Middle frontal gyrus (tissue), 1 donor: ENCODE measurements around the gene CNGB1.

Experiments
- DNase-seq: peaks from one replicate; pipeline ENCODE4 v3.0.0-alpha.2; 2015; ENCODE audit warnings: low spot score; ENCODE audit errors: extremely low spot score

Gene CNGB1

GRCh38 chr16:57977418-57978069 lies 6.6 kb upstream of the CNGB1 start:
- no peak for DNase-seq

GRCh38 chr16:57976331-57976796 lies 5.4 kb upstream of the CNGB1 start:
- peak; percentile 32 for DNase-seq

- DNase-seq: no peak
Observed at GRCh38 chr16:57972306-57972705, 1.4 kb upstream of the CNGB1 start.

GRCh38 chr16:57971848-57972247 lies 920 bp upstream of the CNGB1 start:
- no peak for DNase-seq

- no peak for DNase-seq
Observed at GRCh38 chr16:57970319-57970718, 609 bp downstream of the CNGB1 start.

- DNase-seq: no peak
Observed at GRCh38 chr16:57969451-57970123, 1.3 kb downstream of the CNGB1 start.

- DNase-seq: no peak
Observed at GRCh38 chr16:57967916-57968315, 3.0 kb downstream of the CNGB1 start.

GRCh38 chr16:57966986-57967385 lies 3.9 kb downstream of the CNGB1 start:
- DNase-seq: no peak

GRCh38 chr16:57966204-57966771 lies 4.6 kb downstream of the CNGB1 start:
- DNase-seq: no peak

GRCh38 chr16:57964157-57964700 lies 6.7 kb downstream of the CNGB1 start:
- no peak for DNase-seq

- no peak for DNase-seq
Observed at GRCh38 chr16:57962756-57963155, 8.2 kb downstream of the CNGB1 start.

GRCh38 chr16:57962046-57962445 lies 8.9 kb downstream of the CNGB1 start:
- DNase-seq: no peak

- no peak for DNase-seq
Observed at GRCh38 chr16:57961538-57961937, 9.4 kb downstream of the CNGB1 start.

- no peak for DNase-seq
Observed at GRCh38 chr16:57960826-57961472, 10.0 kb downstream of the CNGB1 start.

- DNase-seq: no peak
Observed at GRCh38 chr16:57960310-57960709, 10.6 kb downstream of the CNGB1 start.

- no peak for DNase-seq
Observed at GRCh38 chr16:57959804-57960203, 11.1 kb downstream of the CNGB1 start.

GRCh38 chr16:57959121-57959520 lies 11.8 kb downstream of the CNGB1 start:
- DNase-seq: no peak

GRCh38 chr16:57958544-57958943 lies 12.4 kb downstream of the CNGB1 start:
- no peak for DNase-seq

GRCh38 chr16:57957673-57958392 lies 13.1 kb downstream of the CNGB1 start:
- DNase-seq: no peak

- no peak for DNase-seq
Observed at GRCh38 chr16:57956924-57957672, 13.8 kb downstream of the CNGB1 start.
